ENCODE results near the gene SS18L1.

SS18L1 gene

GRCh38 chr20:62212299-62212698 lies 68.7 kb downstream of the SS18L1 start:
- H3K4me3 ChIP-seq (ENCODE audit: low read length): no peak overlapping the region
- no peak for TF ChIP-seq ZNF274 (IDR thresholded peaks at IDR 0.05; ENCODE audit: low read depth, low read length)

DNA sequence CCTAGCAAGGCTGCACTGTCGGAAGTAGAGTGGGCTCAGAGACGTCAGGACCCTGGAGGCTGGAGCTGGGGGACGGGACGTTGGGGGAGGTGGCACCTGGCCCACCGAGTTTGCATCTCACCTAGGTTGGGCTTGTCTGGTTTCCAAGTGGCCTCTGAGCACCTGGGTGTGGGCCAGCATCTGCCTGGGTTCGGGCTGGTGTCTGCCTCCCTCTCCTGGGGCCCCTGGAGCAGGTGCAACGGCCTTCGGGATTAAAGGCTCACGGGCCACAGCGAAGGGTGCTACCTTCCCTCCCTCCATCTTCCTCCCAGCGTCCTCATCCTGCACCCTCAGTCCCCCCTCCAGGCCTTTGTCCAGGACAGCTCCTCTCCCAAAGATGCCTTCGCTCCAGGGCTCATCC lies 70.5 kb downstream of the SS18L1 start:
- TF ChIP-seq ZNF274 (IDR thresholded peaks at IDR 0.05; ENCODE audit: low read depth, low read length): no peak
- H3K4me3 ChIP-seq (ENCODE audit: low read length): no peak overlapping the region

- H3K4me3 ChIP-seq (ENCODE audit: low read length): no peak overlapping the region
- no peak for TF ChIP-seq ZNF274 (IDR thresholded peaks at IDR 0.05; ENCODE audit: low read depth, low read length)
These were observed 71.7 kb downstream of the SS18L1 start for GRCh38 chr20:62215020-62215990.

DNA sequence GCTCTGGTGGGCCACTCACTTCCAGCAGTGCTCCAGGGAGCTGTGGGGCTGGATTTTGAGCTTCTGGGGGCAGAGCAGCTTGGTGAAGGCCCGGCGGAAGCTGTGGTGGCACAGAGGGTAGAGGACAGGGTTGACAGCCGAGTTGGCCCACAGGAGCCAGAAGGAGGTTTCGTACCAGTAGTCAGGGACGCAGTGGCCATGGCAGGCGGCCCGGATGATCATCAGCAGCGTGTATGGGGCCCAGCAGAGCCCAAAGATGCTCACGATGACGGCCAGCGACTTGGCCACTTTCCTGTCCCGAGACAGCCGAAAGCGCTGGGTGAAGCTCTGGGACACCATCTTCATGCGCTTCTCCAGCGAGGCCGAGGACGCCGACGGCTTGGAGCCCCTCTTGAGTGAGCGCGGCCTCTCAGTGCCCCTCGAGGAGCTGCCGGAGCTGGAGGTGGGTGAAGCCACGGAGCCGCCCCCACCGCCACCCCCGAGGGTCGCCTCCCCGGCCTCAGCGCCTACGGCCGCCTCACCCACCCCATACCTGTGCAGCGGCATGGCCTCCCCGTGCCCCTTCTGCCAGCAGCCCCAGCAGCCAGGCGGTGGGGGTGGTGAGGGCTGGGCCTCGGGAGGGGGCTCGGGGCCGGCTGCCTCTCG lies 72.5 kb downstream of the SS18L1 start:
- no peak for TF ChIP-seq ZNF274 (IDR thresholded peaks at IDR 0.05; ENCODE audit: low read depth, low read length)

DNA sequence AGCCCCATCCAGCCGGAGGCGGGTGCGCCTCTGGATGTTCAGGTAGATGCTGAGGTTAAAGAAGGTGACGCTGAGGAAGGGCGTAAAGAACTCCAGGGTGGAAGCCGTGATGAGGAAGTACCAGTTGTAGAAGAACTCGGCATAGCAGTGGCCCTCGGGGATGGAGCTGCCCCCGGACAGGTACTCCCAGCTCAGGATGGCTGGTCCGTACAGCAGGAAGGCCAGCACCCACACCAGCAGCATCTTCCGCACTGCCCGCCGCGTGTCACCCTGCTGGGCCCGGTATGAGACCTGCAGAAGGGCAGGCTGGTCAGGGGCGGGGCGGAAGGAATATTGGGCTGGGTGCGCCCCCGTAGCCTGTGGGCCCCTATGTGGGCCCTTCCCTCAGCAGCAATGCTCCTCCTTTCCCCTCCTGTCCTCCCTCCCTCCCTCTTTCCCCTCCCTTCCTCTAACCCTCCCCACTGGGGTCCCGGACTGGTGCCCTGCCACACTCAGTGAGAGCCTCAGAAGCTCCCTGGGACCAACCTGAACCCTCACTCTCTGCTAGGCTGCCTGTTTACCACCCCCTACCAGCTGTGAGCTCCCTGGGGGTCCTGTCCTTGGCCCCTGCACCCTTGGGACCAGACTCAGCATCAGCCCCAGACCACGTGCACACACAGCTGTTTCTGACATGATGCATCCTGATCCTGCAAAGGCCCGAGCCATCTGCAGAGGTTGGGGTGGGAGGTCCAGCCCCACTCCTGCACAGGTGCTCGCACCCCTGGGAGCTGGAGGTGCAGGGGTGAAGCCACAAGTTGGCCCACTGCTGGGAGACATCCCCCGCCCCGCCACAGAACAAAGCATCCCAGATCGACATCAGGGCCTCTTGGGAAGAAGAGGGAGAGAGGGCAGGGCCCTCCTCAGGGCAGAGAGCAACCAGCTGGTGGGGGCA lies 73.3 kb downstream of the SS18L1 start:
- no peak overlapping the region for H3K4me3 ChIP-seq (ENCODE audit: low read length)
- no peak for TF ChIP-seq ZNF274 (IDR thresholded peaks at IDR 0.05; ENCODE audit: low read depth, low read length)

More for the DNA sequence above, 72.5 kb downstream of the SS18L1 start:
- no peak overlapping the region for H3K4me3 ChIP-seq (ENCODE audit: low read length)

GRCh38 chr20:62217913-62218773 lies 74.6 kb downstream of the SS18L1 start:
- H3K4me3 ChIP-seq (ENCODE audit: low read length): no peak overlapping the region
- no peak for TF ChIP-seq ZNF274 (IDR thresholded peaks at IDR 0.05; ENCODE audit: low read depth, low read length)

DNA sequence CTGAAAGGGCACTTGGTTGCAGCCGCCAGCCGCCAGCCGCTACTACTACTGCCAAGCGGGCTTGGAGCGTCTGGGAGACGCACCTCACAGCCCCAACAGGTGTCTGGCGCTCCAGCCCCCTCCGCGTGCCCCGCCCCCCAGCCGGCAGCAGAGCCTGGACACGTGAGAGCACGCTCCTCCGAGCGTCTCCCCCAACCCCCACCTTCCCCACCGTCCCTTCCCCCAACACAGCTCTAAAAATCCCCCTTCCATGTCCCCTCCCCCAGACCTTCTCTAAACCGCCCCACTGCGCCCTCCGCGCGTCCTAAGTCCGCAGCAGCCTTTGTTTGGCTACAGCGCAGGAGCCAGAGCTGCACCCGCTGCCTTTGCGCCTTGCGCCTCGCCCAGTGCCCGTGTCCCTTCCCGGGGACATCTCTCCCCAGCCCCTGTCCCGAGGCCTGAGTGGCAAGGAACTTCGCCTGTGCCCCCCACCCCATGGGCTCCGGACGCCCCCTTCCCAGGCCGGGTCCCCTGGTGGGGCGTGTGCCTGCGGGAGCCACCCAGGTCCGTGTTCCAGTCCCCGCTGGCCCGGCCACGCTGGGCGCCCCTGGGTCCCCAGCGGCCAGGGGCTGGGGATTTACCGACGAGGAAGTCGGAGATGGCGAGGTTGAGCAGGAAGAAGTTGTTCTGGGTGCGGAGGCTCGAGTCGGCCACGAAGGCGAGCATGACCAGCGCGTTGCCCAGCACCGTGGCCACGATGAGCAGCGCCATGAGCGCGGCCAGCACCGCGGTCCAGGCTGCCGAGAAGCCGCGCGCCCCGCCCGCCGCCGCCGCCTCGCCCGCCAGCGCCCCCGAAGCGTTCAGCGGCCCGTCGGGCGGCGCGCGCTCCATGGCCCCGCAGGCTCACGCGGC lies 75.8 kb downstream of the SS18L1 start:
- no peak overlapping the region for H3K4me3 ChIP-seq (ENCODE audit: low read length)

DNA sequence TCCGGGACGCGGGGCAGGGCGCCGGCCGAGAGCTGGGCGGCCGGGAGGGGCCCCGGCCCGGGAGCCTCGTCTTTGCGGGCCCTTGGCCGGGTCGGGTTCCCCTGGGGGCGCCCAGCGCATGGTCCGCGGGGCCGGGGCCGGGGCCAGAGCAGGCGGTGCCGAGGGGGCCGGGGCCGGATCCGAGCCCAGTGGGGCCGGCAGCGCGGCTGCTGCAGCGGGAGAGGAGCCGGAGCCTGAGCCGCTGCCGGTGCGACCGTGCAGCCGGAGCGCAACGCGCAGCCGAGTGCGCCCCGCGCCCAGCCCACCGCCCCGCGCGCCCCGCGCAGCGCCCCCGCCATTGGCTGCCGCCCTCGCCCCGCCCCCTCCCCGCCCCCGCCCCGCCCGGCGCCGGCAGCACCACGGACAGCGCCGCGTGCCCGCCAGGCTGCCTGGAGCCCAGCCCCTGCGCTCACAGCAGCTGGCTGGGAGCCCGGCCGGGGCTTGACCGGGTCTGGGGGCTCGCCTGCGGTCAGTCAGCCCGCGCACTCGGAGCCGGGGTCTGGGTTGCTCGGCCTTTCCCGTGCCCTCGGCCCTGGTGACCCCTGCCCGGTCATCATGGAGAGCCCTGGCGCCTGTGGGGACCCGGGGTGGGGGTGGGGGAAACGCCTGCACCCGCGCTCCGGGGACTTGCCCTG lies 76.6 kb downstream of the SS18L1 start, which contains the start of gene HRH3:
Gene HRH3, minus strand, starts transcription at position 287 of the 674 bp plus-strand sequence. CDS start 308 bp downstream, outside the sequence.
- TF ChIP-seq ZNF274 (IDR thresholded peaks at IDR 0.05; ENCODE audit: low read depth, low read length): no peak
- H3K4me3 ChIP-seq (ENCODE audit: low read length): no peak within 1 kb of the TSS

More for the DNA sequence above, 75.8 kb downstream of the SS18L1 start:
- TF ChIP-seq ZNF274 (IDR thresholded peaks at IDR 0.05; ENCODE audit: low read depth, low read length): no peak

GRCh38 chr20:62220666-62221568 lies 77.3 kb downstream of the SS18L1 start:
- H3K4me3 ChIP-seq (ENCODE audit: low read length): no peak overlapping the region
- TF ChIP-seq ZNF274 (IDR thresholded peaks at IDR 0.05; ENCODE audit: low read depth, low read length): no peak

DNA sequence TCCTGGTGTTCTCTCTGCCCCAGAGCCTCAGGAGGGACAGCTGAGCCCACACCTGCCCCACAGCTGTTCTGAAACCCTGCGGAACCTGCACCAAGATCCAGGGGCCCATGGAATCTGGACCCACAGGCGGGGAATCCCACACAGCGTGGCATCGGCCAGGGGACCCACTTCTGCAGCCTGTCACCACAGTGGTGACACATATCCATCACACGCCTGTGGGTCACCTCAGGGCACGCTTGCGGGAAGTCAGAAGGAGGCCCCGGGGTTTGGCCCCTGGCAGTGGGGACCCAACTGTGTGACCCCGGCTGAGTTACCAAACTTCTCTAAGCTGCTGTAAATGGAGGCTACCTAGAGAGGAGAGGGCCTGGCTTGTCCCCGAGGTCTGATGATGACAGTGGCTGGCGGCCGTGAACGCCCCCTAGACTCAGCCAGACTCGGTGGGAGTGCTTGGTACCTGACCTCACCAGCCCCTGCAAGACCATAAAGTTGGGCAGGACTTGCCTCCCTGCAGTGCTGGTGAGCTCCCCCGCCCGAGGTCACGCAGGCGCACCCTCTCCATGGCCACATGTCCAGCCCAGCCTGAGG lies 78.8 kb downstream of the SS18L1 start:
- TF ChIP-seq ZNF274 (IDR thresholded peaks at IDR 0.05; ENCODE audit: low read depth, low read length): no peak
- H3K4me3 ChIP-seq (ENCODE audit: low read length): no peak overlapping the region

Data from GM08714 (cell line).